NCI-H748 treated with DMSO at 0.1 percent for 48 hours (cell line): ENCODE measurements around the gene TENT4A.

Experiments used
- DNase-seq: peaks from one replicate; lab custom pipeline; 2025; lab: John Stamatoyannopoulos, UW

TENT4A gene

GRCh38 chr5:6718161-6718681 is 5.0 kb downstream of the TENT4A start:
- no peak for DNase-seq

DNA sequence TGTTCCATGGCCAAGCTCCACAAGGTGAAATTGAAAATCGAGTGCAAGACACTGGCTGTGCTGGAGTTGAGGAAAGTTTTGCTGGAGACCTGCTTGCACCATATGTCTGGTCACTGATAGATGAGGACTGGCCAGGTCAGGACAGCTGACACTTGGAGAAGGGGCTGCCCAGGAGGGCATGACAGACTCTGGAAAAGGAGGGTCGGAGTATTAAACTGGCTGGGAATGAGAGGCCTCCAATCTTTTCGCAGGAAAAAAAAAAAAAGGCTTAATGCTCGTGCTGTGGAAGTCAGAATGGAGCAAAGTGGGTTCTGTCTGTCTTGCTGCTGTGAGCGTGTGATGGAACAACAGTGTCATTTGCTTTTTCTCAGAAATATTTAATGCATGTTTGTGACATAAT is 5.5 kb downstream of the TENT4A start:
- no peak for DNase-seq

GRCh38 chr5:6719417-6719816 is 6.2 kb downstream of the TENT4A start:
- DNase-seq = no peak

- DNase-seq = no peak
Measured at GRCh38 chr5:6719896-6720560, 6.8 kb downstream of the TENT4A start.

GRCh38 chr5:6720561-6720921 is 7.3 kb downstream of the TENT4A start:
- no peak for DNase-seq

- no peak for DNase-seq
Measured at GRCh38 chr5:6721442-6721841, 8.2 kb downstream of the TENT4A start.

- no peak for DNase-seq
Measured at GRCh38 chr5:6722015-6722414, 8.8 kb downstream of the TENT4A start.

DNA sequence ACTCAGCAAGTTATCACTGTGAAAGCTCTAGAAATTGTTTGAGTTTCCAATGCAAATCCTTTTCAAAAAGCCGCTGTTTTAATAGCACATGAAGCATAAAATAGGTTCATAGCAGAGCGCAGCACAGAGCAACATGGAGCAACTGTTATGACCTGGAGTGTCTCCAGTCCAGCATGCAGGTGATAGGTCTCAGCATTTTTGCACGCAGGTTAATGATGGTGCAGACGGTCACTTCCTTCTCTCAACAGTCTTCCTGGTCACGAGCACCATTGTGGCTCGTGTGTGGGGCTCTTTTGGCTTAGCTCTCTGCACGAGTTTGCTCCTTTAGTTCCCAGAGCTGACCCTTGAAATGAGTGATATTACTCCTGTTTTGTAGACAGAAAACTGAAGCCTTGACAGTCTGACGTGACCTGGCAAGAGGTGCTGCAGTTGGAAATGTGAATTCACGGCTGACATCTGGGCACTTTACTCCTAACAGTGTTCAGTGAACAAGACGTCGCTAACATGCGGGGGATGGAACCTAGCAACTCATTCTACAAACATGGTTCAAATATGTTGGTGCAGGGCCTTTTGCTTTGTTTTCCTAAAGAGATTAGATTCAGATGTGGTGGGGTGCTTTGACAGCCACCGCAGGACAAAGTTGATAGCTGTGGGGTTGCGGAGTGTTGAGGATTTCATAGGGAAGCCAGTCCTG is 10.0 kb downstream of the TENT4A start:
- no peak for DNase-seq

DNA sequence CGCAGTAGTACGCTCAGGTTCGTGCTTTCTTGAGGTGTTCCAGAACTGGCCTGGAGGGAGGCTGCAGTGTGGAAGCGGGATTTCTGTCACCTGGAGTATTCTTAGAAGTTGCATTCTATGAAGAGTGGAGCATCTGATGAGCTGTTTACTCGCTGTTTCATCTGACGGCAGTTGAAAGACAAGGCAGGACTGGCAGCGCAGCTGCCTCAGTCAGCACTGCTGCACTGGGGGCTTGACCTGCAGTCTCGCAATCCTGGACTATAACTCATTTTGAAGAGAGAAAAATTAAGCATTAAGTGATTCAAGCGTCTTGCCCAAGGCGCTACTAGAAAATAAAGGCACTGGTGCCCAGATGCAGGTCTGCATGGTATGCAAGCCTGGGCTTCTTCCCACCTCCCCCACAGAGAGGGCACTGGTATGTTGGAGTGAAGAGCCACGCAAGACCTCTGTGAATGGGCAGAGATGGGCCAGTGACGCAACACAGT is 10.6 kb downstream of the TENT4A start:
- no peak for DNase-seq

GRCh38 chr5:6724321-6724929 is 11.2 kb downstream of the TENT4A start:
- no peak for DNase-seq

- DNase-seq = no peak
Measured at GRCh38 chr5:6725421-6725820, 12.2 kb downstream of the TENT4A start.

- DNase-seq = no peak
Measured at GRCh38 chr5:6726006-6726405, 12.8 kb downstream of the TENT4A start.

DNA sequence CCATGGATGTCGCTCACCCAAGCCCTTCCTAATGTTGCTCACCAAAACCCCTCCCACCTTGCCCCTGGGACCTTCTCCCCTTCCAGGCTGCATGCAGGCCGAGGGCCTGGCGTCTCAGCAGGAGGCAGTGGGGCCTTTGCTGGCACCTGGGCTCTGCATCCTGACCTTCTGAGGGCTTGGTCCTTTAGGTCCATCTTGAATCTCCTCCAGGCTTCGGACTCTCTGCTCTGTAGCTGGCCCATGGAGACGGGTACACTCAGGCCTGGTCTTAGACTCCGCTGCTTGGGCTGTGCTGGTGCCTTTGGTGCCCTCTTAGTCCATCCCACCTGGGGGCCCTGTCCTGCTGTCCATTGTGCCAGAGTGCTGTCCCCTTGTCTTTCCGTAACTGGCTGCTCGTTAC is 14.0 kb downstream of the TENT4A start:
- no peak for DNase-seq

DNA sequence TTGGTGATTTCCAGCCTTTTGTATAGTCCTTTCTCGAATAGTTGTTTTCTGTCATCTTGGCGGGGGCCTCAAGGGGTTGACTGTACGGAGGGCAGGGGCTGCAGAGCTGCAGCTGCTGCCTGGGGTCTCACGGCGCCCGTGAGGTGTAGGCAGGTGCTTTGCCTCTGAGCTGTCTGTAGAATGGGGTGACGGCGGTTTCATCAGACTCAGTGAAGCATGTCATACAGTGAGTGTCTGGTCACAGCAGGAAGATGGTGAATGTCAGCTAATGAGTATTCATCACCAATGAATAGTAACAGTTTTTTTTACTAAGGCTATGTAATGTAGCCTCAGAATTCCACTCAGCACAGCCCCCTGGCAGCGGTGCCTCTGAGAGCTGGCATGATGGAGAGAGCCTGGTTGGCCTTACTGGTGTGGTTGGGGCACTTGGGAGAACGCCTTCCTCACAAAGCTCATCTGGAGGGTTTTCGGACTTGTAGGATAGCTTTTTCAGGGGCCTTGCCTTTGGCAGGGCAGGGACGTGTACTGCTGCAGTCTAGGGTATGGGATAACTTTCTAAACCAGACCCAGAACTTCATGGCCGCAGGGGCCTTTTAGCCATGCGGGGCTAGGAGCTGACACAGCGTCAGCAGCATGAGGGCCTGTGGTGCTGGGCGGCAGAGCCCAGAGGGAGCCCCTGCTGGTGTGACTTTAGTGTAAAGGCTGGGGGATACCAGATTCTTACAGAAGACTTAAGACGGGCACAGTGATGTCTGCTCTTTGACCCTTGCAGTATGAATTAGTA is 15.0 kb downstream of the TENT4A start:
- no peak for DNase-seq

DNA sequence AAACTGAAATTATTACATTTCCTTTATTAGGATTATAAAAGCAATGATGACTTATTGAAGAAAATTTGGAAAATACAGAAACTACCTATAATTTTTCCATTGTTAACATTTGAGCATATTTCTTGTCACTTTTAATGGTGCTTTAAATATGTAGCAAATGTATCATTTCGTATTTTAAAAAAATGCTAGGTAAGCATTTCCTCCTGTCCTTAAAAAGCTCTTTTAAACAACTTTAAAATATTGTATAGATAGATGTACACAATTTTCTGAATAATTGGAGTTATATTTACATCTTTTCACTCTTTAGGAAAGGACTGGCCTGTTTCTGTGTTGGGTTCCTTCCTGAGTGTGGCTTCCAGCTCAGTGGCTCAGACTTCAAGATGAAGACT is 15.6 kb downstream of the TENT4A start:
- DNase-seq = no peak

DNA sequence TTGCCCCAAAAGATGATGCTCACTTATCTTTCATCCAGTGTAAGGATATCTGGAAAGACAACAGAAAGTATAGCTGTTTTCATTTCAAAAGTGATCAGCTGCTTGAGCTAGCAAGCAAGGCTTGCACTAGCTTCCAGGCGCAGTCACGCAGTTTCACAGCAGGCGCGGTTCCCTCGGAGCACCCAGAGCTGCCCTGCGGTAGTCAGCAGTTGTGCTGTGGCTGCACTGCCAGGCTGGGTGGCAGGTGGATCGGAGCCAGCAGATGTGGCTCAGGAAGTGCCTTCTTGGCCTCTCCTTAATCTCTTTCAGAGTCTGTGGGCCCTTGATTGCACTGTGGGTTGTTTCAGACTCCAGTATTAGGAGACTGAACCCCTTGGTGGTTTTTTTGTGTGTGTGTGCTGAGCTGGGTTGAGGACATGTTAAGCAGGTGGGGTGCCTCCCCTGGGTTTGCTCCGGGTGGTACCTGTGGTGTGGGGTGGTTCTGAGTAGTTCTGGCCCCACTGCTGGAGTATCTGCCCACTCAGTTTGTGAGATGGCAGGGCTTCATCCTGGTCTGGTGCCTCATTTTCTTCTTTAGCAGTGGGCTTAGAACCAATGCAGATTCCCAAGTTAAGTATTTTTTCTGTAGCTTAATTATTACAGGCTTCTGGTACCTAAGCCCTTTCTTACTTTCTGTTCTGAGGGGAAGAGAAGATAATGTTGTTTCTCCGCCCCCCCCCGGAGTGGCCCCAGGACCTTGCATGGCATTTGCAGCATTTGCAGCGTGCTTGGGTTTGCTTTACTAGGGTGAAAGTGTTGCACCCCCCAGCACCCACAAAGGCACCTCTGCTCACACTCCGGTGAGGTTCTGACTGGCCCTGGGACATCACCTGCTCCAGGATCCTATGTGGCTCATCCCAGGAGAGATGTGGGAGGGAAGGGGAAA is 16.4 kb downstream of the TENT4A start:
- no peak for DNase-seq

GRCh38 chr5:6730407-6730806 is 17.2 kb downstream of the TENT4A start:
- no peak for DNase-seq

DNA sequence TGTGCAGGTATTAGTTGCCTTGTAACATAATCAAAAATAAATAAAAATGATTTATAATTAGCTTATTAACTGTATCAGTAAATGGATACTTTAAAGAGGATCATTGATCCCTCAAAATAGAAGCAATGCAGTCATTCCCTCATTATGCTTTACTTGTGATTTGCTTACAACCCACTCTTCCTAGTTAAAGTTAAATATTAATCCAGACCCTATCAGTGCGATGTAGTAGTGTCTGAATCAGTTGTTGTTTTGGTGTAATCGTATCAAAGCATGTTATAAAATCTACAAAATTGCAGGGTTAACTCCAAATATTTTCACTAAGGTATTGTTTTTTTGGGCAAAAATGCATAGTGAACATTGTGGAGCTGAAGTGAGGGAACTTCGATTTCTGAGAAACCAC is 17.6 kb downstream of the TENT4A start:
- no peak for DNase-seq

- DNase-seq = no peak
Measured at GRCh38 chr5:6731465-6732237, 18.4 kb downstream of the TENT4A start.

DNA sequence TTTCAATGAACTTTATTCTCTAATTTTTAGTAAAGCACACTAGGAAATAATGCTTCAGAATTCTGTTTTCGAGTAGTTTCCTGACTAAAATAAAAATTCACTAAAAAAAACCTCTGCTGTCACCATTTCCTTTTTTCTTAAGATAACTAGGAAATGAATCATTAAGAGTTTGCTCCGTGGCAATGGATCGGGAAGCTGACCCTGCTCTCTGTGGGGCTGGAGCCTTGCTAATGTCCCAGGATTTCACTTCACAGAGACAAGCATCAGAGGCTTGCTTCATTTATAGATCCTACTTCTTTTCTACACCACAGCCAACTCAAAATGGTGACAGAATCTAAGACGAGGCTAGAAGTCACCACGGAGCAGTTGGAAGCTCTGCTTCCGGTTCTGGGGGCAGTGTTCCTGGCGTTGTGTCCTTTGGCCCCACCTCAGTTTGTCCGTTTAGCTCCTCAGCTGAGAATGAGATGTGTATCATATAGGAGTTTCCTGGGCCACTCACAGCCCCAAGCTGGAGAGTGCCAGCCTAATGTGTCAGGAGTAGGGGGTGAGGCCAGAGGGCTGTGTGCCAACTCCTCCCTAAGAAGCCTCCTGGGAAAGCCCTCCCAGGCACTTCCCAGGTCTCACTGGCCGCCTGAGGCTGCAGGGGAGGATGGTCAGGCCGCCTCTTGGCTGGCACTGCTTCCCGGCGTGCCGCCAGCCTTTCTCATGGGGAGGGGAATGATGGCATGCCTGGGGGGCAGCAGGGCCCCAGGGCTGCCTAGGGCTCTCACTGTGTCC is 19.6 kb downstream of the TENT4A start:
- no peak for DNase-seq
